Coronary artery (tissue), 2 donors: Measurements from ENCODE around the gene SORBS2.

ENCODE experiments used
- DNase-seq: peaks from one replicate; pipeline ENCODE4 v3.0.0-alpha.2; 2017; ENCODE audit warnings: low spot score
- H3K27ac ChIP-seq, 2 donors: fragments of 200-600 bp; sonication (generic); one replicate each; pipeline ENCODE4 v1.5.1; 2016 to 2019
- H3K4me3 ChIP-seq: fragments of 200-600 bp; sonication (generic); 2 replicates; pipeline ENCODE4 v1.5.1; 2016; ENCODE audit warnings: mild to moderate bottlenecking, moderate library complexity
- CTCF ChIP-seq: fragments of 200-600 bp; sonication (generic); IDR thresholded peaks from one replicate; pipeline ENCODE4 v1.5.1; 2019; ENCODE audit warnings: antibody characterized with exemption

SORBS2 gene

DNA sequence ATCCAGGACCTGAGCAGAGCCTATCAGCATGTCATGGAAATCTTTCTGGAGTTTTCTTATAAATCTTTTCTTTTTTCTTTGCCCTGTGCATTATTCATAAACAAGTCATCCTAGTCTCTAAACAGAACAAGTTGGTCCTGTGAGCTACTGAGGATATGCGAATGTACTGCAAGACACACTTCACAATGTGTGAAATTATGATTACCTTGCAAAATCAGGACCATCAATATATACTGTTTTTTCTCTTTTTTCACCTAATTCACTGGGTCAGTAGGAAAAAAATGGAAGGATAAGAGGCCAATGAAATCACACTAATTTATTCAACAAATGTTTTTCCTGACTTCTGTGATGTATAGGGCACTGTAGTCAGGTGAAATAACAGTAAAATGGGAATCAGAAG lies 14.4 kb upstream of the SORBS2 start:
- no peak overlapping the region for H3K4me3 ChIP-seq
- no peak for DNase-seq
- no peak for TF ChIP-seq CTCF
- no peak overlapping the region for H3K27ac ChIP-seq

GRCh38 chr4:185825737-185826136 lies 13.7 kb upstream of the SORBS2 start:
- TF ChIP-seq CTCF = no peak
- Histone ChIP-seq H3K27ac (no peak overlapping the region), H3K4me3 (no peak overlapping the region)
- no peak for DNase-seq

DNA sequence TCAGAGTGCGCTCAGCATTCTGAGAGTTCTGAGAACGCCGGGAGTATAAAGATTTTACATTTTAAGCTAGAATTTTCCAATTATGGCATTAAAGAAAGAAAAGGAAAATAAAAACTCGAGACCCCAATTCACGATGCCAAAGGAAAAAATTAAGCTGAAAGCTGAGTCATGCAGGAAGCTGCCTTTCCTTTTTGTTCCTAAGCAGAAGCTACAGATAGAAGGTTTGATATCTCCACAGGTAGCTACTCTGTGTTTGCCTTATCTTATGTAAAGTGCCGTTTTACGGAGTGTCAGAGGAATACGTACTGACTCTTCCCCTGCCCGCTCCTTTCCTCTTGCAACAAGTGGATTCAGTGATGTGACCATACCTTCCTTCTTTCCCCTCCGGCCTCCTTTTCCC lies 10.8 kb upstream of the SORBS2 start:
- no peak for TF ChIP-seq CTCF
- H3K27ac ChIP-seq = no peak overlapping the region
- DNase-seq = no peak
- no peak overlapping the region for H3K4me3 ChIP-seq

DNA sequence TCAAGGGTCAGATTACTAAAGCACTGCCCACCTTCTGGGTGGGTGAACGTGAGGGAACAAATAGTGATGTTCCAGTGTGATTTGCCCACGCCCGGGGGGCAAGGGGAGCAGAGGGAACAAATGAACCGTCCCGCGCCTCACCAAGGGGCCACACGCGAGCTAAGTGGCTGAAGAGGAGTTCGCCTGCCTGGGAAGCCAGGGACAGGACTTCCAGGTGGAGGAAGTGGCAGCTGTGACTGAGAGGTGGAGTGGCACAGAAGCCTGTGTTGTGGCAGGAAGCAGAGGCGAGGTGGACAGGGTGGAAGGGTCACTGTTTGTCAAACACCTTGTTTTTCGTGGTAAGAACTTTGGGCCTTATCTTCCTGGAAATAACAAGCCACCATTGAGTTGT lies 9.0 kb upstream of the SORBS2 start:
- Histone ChIP-seq H3K4me3 (no peak overlapping the region), H3K27ac (no peak overlapping the region)
- no peak for DNase-seq
- no peak for TF ChIP-seq CTCF

DNA sequence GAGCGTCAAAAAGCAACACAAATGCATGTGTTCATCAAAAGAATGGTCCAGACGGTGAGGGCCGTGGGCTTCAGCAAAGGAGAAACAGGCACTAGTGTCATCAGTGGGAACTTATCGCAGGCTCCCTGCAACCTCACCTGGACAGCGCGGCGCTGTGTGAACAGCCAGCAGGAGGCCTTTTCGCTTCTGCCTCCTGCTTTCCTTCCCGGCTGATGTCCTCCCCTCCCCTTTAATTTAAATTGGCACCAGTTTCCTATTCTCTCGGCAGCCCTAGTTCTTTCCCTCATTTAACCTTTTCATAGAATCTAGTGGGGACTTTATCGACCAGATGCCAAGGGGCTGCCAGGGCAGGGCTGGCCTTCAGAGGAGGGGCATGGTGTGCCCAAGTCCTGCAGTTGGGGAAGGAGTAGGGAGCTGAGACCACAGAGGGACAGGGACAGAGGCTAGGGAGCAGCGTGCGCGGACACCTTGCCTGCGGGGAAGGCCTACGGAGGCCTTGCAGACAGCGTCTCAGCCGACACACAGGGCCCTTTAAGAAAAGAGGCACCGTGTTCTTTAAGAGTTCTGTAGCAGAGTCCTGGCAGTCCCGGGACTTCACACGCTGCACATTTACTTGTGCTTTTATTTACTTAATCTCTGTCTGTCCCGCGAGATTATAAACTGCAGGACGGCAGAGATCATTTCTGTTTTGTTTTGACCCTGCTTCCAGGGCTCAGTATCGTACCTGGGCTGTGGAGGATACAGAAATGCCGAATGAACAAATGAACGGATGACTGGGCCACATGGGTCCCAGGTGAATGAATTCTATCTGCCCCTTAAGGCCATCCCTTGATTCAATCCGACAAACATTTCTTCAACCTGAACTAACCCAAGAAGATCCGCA lies 8.4 kb upstream of the SORBS2 start:
- H3K4me3 ChIP-seq = no peak overlapping the region
- no peak for TF ChIP-seq CTCF
- DNase-seq = no peak
- H3K27ac ChIP-seq = no peak overlapping the region

DNA sequence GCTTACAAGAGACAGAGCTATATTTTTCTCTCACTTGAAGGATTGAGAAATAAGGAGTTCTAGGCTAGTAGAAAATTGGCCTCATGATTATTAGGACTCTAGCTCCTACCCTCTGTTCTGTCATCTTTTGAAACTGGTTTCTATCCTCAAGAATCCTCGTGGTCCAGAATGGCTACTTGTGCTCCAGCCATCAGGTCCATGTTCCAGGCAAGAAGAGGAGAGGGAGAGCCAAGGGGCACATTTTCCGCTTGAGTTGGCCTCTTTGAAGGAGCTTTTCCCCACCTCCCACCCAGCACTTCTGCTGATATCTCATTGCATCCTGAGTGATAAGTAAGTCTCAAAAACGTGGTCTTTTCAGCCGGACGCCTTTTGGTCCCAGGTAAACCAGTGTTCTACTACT lies 7.2 kb upstream of the SORBS2 start:
- no peak for TF ChIP-seq CTCF
- Histone ChIP-seq H3K27ac (no peak overlapping the region), H3K4me3 (no peak overlapping the region)
- DNase-seq = no peak

DNA sequence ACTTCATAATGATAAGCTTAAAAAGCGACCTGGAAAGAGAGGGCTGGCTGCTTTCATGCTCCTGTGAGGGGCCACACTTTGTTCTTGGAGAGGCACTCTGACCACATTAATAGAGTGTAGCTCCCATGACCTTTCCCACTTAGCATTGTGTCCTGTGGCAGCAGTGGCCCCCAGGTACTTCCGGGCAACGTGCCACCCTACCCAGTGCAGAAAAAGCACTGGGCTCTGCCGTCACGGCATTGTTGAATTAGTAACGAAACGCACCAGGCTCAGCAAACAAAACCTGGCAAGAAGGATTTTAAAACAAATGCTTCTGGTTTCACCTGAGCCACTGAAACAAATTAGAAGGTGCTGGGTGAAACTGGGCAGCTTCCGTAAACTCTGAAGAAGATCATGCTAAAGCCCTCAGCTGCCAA lies 5.4 kb upstream of the SORBS2 start:
- TF ChIP-seq CTCF = no peak
- no peak overlapping the region for H3K4me3 ChIP-seq
- no peak for DNase-seq
- H3K27ac ChIP-seq = no peak overlapping the region
